K562 (cell line): ENCODE measurements around the gene GABRQ. TPM values are rescaled to one million over a fixed set of nuclear protein-coding genes. Genes with fewer than 3 reads are reported as not detected.

Experiments used
- NFE2L1 ChIP-seq: fragments of 450-650 bp; IDR thresholded peaks from 2 replicates; pipeline ENCODE4 v1.6.1; 2016; ENCODE audit warnings: missing genetic modification characterization, low read depth, mild to moderate bottlenecking, missing compliant biosample characterization, moderate library complexity, borderline replicate concordance
- REST ChIP-seq, 2 experiments: fragments of 450-650 bp; formaldehyde crosslinking in 1 of 2; IDR thresholded peaks; 2 replicates each; pipeline versions ENCODE4 v1.4.0 to v1.6.1; 2014 to 2020; ENCODE audit warnings: mild to moderate bottlenecking in 2 of 2, borderline replicate concordance in 1 of 2, low read depth in 1 of 2
- polyA plus RNA-seq, 8 experiments: library from polyadenylated mRNA; depleted of rRNA in 4 of 8; stranded (reverse) in 5 of 8; unstranded in 3 of 8; fragments of >200 nt; fragmentation: Nextera tagmentation in 2 of 8; fragmentation: Illumina TruSeq in 1 of 8; extraction: Ambion mirVana in 2 of 8; extraction: Trizol in 1 of 8; gene quantifications; 2 replicates each; pipeline versions ENCODE4 v1.2.1 to v1.2.3, GENCODE V29; 2011 to 2014; ENCODE audit warnings: inconsistent platforms in 1 of 8, missing spikeins in 1 of 8
- total RNA-seq, 7 experiments: library from RNA; depleted of rRNA in 6 of 7; stranded (reverse); fragments of >200 nt in 6 of 7; fragmentation: Illumina TruSeq in 2 of 7; extraction: Trizol in 2 of 7; gene quantifications; 2 replicates each; pipeline versions ENCODE4 v1.2.1 to v1.2.3, GENCODE V29; 2011 to 2021; ENCODE audit warnings: low replicate concordance in 1 of 7

GABRQ gene
- total and polyA plus RNA-seq, 9 of the 15 experiments (the other 6 are each of a cell fraction or from before 2014, with no cell fraction given), result 0.25 to 3.2 (median 1.8) TPM

- TF ChIP-seq REST (IDR thresholded peaks at IDR 0.05; ENCODE audit: borderline replicate concordance) (no peak), REST (CRISPR knock-in tag; IDR thresholded peaks at IDR 0.05; ENCODE audit: low read depth) (no peak), NFE2L1 (tag) (no peak)
- TF ChIP-seq, all 486 proteins: peak for 0
Observed at GRCh38 chrX:152588206-152588605, 49.5 kb upstream of the GABRQ start (continued).
